ENCODE measurements around the gene PPFIA2. TPM values are rescaled to one million over a fixed set of nuclear protein-coding genes. Genes with fewer than 3 reads are reported as not detected.
"Not testable (repeated sequence)": the region's sequence is repeated elsewhere in the genome, so short reads cannot be mapped to it uniquely, and the experiment has no call there.

The PPFIA2 gene
- total RNA-seq, 5 donors from 2014 or later (not counting 1 experiment from before 2014, with no cell fraction given): not detected

- ChIA-PET CTCF (no interaction called here), POLR2A (no interaction called here)
- H3K9me3 ChIP-seq: no peaks in the 10 kb centered on the region
- H3K36me3 Mint-ChIP-seq: no peaks in the 10 kb centered on the region
- WGBS (ENCODE audit: insufficient coverage): no CpG with 5 or more reads among the region's 1 CpG
- H3K4me1 ChIP-seq (ENCODE audit: control insufficient read depth in 1 of 2, extremely low read depth in 1 of 2, insufficient read depth in 2 of 2, low read length in 2 of 2): no peaks in the 10 kb centered on the region
- no peak overlapping the region for H3K27ac ChIP-seq (ENCODE audit: low read length)
- no peaks in the 10 kb centered on the region for H3K36me3 ChIP-seq (ENCODE audit: control insufficient read depth in 2 of 2, extremely low read depth in 1 of 2, insufficient read depth in 1 of 2, low read length in 1 of 2)
- no peak overlapping the region for H3K27ac Mint-ChIP-seq
- no peaks in the 10 kb centered on the region for H3K9me3 Mint-ChIP-seq
- DNase-seq (no peak), ATAC-seq (replicated peaks in 1 of 4) (no peak)
- peaks cover 0 to 3% of the 10 kb centered on the region in 2 donors for H3K27me3 Mint-ChIP-seq
- H3K4me1 Mint-ChIP-seq: no peaks in the 10 kb centered on the region
- H3K4me3 Mint-ChIP-seq: no peak overlapping the region
- H3K27me3 ChIP-seq (replicated peaks in 1 of 2; ENCODE audit: control insufficient read depth in 2 of 2, extremely low read depth in 1 of 2, insufficient read depth in 2 of 2, low read length in 1 of 2): no peaks in the 10 kb centered on the region
- no peak overlapping the region for H3K4me3 ChIP-seq (ENCODE audit: control insufficient read depth in 1 of 2, extremely low read depth in 1 of 2, low read length in 1 of 2)
Measured at GRCh38 chr12:81683881-81684280, 75.3 kb downstream of the PPFIA2 start.

GRCh38 chr12:81679614-81680013 is 79.5 kb downstream of the PPFIA2 start:
- DNase-seq: no peak
- H3K9me3 ChIP-seq: no peaks in the 10 kb centered on the region
- WGBS (ENCODE audit: insufficient coverage): 100% methylated on average over 1 of the region's 2 CpGs
- ChIA-PET CTCF (no interaction called here), POLR2A (no interaction called here)
- no peak for ATAC-seq (replicated peaks in 1 of 4)
- no peak overlapping the region for H3K4me3 ChIP-seq (ENCODE audit: control insufficient read depth in 1 of 2, extremely low read depth in 1 of 2, low read length in 1 of 2)
- H3K27me3 ChIP-seq (replicated peaks in 1 of 2; ENCODE audit: control insufficient read depth in 2 of 2, extremely low read depth in 1 of 2, insufficient read depth in 2 of 2, low read length in 1 of 2): no peaks in the 10 kb centered on the region
- H3K36me3 ChIP-seq (ENCODE audit: control insufficient read depth in 2 of 2, extremely low read depth in 1 of 2, insufficient read depth in 1 of 2, low read length in 1 of 2): no peaks in the 10 kb centered on the region
- Mint-ChIP-seq H3K4me1 (no peaks in the 10 kb centered on the region), H3K4me3 (no peak overlapping the region), H3K27me3 (peaks cover 0 to 3% of the 10 kb centered on the region in 2 donors), H3K9me3 (no peaks in the 10 kb centered on the region), H3K36me3 (no peaks in the 10 kb centered on the region), H3K27ac (no peak overlapping the region)
- no peaks in the 10 kb centered on the region for H3K4me1 ChIP-seq (ENCODE audit: control insufficient read depth in 1 of 2, extremely low read depth in 1 of 2, insufficient read depth in 2 of 2, low read length in 2 of 2)
- H3K27ac ChIP-seq (ENCODE audit: low read length): no peak overlapping the region

DNA sequence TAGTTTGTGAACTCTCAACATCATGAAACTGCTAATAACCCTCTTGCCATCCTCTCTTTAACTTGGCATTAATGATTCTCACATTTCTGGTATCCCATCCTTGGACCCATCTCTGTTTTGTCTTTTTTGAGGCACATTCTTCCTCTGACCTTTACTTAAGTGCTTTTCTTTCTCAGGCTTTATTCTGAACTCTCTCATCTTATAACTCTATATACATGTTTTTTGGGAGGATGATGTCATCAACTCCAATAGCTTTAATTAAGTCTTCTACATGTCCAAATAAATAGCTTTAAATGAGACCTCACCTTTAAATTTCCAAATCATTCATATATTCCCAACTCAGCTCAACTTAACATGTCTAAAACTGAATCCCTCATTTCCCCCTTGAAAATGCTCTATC is 88.4 kb downstream of the PPFIA2 start:
- no peaks in the 10 kb centered on the region for H3K9me3 Mint-ChIP-seq
- no peaks in the 10 kb centered on the region for H3K36me3 Mint-ChIP-seq
- H3K27ac ChIP-seq (ENCODE audit: low read length): no peak overlapping the region
- DNase-seq (no peak), ATAC-seq (replicated peaks in 1 of 4) (no peak)
- no peak overlapping the region for H3K4me3 ChIP-seq (ENCODE audit: control insufficient read depth in 1 of 2, extremely low read depth in 1 of 2, low read length in 1 of 2)
- no peak overlapping the region for H3K4me3 Mint-ChIP-seq
- H3K27ac Mint-ChIP-seq: no peak overlapping the region
- H3K4me1 ChIP-seq (ENCODE audit: control insufficient read depth in 1 of 2, extremely low read depth in 1 of 2, insufficient read depth in 2 of 2, low read length in 2 of 2): no peaks in the 10 kb centered on the region
- H3K9me3 ChIP-seq: no peaks in the 10 kb centered on the region
- no peaks in the 10 kb centered on the region for H3K27me3 ChIP-seq (replicated peaks in 1 of 2; ENCODE audit: control insufficient read depth in 2 of 2, extremely low read depth in 1 of 2, insufficient read depth in 2 of 2, low read length in 1 of 2)
- H3K4me1 Mint-ChIP-seq: no peaks in the 10 kb centered on the region
- no peaks in the 10 kb centered on the region for H3K27me3 Mint-ChIP-seq
- no peaks in the 10 kb centered on the region for H3K36me3 ChIP-seq (ENCODE audit: control insufficient read depth in 2 of 2, extremely low read depth in 1 of 2, insufficient read depth in 1 of 2, low read length in 1 of 2)
- ChIA-PET POLR2A (interaction anchor here in 1 of 2 donors (0.5 kb wide), 1 partner anchor 19 kb away, joined by 3 read pairs; no protein-coding TSS in a partner anchor), CTCF (no interaction called here)

DNA sequence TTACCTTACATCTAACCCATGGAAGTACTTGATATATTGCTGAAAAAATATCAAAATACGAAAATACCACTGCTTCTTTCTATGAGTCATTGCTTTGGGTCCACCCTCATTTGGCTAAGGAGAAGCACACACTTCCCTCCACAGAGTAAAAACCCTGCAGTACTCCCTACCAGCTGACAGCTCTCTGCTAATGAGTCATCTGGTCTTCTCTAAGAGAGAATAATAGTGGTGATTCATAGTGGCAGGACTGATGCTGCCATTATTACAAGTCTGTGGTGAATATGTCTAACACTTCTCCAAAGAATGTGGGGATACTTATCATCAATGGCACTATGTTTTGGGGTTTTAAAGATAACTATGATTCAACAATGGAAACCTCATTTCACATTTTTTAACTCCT is 90.7 kb downstream of the PPFIA2 start:
- Mint-ChIP-seq H3K27ac (no peak overlapping the region), H3K27me3 (no peaks in the 10 kb centered on the region), H3K36me3 (no peaks in the 10 kb centered on the region), H3K4me1 (no peaks in the 10 kb centered on the region), H3K4me3 (no peak overlapping the region), H3K9me3 (peaks cover 0 to 1% (median 0%) of the 10 kb centered on the region in 3 donors)
- ChIA-PET CTCF (no interaction called here), POLR2A (no interaction called here)
- peak in 2 of 4 experiments; percentile 29 to 49 for ATAC-seq (replicated peaks in 1 of 4)
- no peaks in the 10 kb centered on the region for H3K4me1 ChIP-seq (ENCODE audit: control insufficient read depth in 1 of 2, extremely low read depth in 1 of 2, insufficient read depth in 2 of 2, low read length in 2 of 2)
- no CpG with 5 or more reads among the region's 1 CpG for WGBS (ENCODE audit: insufficient coverage)
- H3K4me3 ChIP-seq (ENCODE audit: control insufficient read depth in 1 of 2, extremely low read depth in 1 of 2, low read length in 1 of 2): no peak overlapping the region
- H3K27ac ChIP-seq (ENCODE audit: low read length): no peak overlapping the region
- H3K9me3 ChIP-seq: no peaks in the 10 kb centered on the region
- no peaks in the 10 kb centered on the region for H3K36me3 ChIP-seq (ENCODE audit: control insufficient read depth in 2 of 2, extremely low read depth in 1 of 2, insufficient read depth in 1 of 2, low read length in 1 of 2)
- no peaks in the 10 kb centered on the region for H3K27me3 ChIP-seq (replicated peaks in 1 of 2; ENCODE audit: control insufficient read depth in 2 of 2, extremely low read depth in 1 of 2, insufficient read depth in 2 of 2, low read length in 1 of 2)
- DNase-seq: no peak

GRCh38 chr12:81659310-81659709 is 99.8 kb downstream of the PPFIA2 start:
- H3K9me3 Mint-ChIP-seq; H3K27me3 ChIP-seq (replicated peaks in 1 of 2; ENCODE audit: control insufficient read depth in 2 of 2, extremely low read depth in 1 of 2, insufficient read depth in 2 of 2, low read length in 1 of 2); CTCF ChIA-PET; ATAC-seq (replicated peaks in 1 of 4); H3K4me1 Mint-ChIP-seq; H3K9me3 ChIP-seq; H3K27me3 Mint-ChIP-seq; POLR2A ChIA-PET; DNase-seq; H3K4me1 ChIP-seq (ENCODE audit: control insufficient read depth in 1 of 2, extremely low read depth in 1 of 2, insufficient read depth in 2 of 2, low read length in 2 of 2); H3K27ac Mint-ChIP-seq; H3K4me3 ChIP-seq (ENCODE audit: control insufficient read depth in 1 of 2, extremely low read depth in 1 of 2, low read length in 1 of 2); H3K4me3 Mint-ChIP-seq; H3K36me3 Mint-ChIP-seq; H3K36me3 ChIP-seq (ENCODE audit: control insufficient read depth in 2 of 2, extremely low read depth in 1 of 2, insufficient read depth in 1 of 2, low read length in 1 of 2); H3K27ac ChIP-seq (ENCODE audit: low read length): not testable (repeated sequence)
- 95% methylated on average over 4 of the region's 6 CpGs for WGBS (ENCODE audit: insufficient coverage)

- no peak overlapping the region for H3K27ac ChIP-seq (ENCODE audit: low read length)
- H3K4me1 Mint-ChIP-seq: no peaks in the 10 kb centered on the region
- no CpG with 5 or more reads among the region's 1 CpG for WGBS (ENCODE audit: insufficient coverage)
- no peaks in the 10 kb centered on the region for H3K9me3 ChIP-seq
- ATAC-seq (replicated peaks in 1 of 4) (peak in 1 of 4 experiments; percentile 59), DNase-seq (peak in 1 of 35 experiments; percentile 61)
- no peaks in the 10 kb centered on the region for H3K36me3 ChIP-seq (ENCODE audit: control insufficient read depth in 2 of 2, extremely low read depth in 1 of 2, insufficient read depth in 1 of 2, low read length in 1 of 2)
- no peaks in the 10 kb centered on the region for H3K4me1 ChIP-seq (ENCODE audit: control insufficient read depth in 1 of 2, extremely low read depth in 1 of 2, insufficient read depth in 2 of 2, low read length in 2 of 2)
- H3K27ac Mint-ChIP-seq: no peak overlapping the region
- no peaks in the 10 kb centered on the region for H3K9me3 Mint-ChIP-seq
- peaks cover 0 to 3% of the 10 kb centered on the region in 2 donors for H3K27me3 Mint-ChIP-seq
- ChIA-PET CTCF (interaction anchor here (0.6 to 3.3 kb wide), 8 partner anchors 20 to 730 kb away, joined by 3 to 44 read pairs (median 4); partner anchors contain the start of genes CCDC59 (in 1 of the 2) and METTL25 (in 1 of the 2)), POLR2A (no interaction called here)
- H3K27me3 ChIP-seq (replicated peaks in 1 of 2; ENCODE audit: control insufficient read depth in 2 of 2, extremely low read depth in 1 of 2, insufficient read depth in 2 of 2, low read length in 1 of 2): peaks cover 0 to 3% of the 10 kb centered on the region in 2 experiments
- no peak overlapping the region for H3K4me3 Mint-ChIP-seq
- no peak overlapping the region for H3K4me3 ChIP-seq (ENCODE audit: control insufficient read depth in 1 of 2, extremely low read depth in 1 of 2, low read length in 1 of 2)
- H3K36me3 Mint-ChIP-seq: no peaks in the 10 kb centered on the region
Measured at GRCh38 chr12:81644503-81644902, 114.6 kb downstream of the PPFIA2 start.

- Mint-ChIP-seq H3K4me3 (no peak overlapping the region), H3K9me3 (no peaks in the 10 kb centered on the region), H3K27ac (no peak overlapping the region), H3K27me3 (no peaks in the 10 kb centered on the region), H3K4me1 (no peaks in the 10 kb centered on the region), H3K36me3 (no peaks in the 10 kb centered on the region)
- Histone ChIP-seq H3K27ac (ENCODE audit: low read length) (no peak overlapping the region), H3K36me3 (ENCODE audit: control insufficient read depth in 2 of 2, extremely low read depth in 1 of 2, insufficient read depth in 1 of 2, low read length in 1 of 2) (no peaks in the 10 kb centered on the region), H3K4me3 (ENCODE audit: control insufficient read depth in 1 of 2, extremely low read depth in 1 of 2, low read length in 1 of 2) (no peak overlapping the region), H3K27me3 (replicated peaks in 1 of 2; ENCODE audit: control insufficient read depth in 2 of 2, extremely low read depth in 1 of 2, insufficient read depth in 2 of 2, low read length in 1 of 2) (peaks cover 0 to 3% of the 10 kb centered on the region in 2 experiments), H3K4me1 (ENCODE audit: control insufficient read depth in 1 of 2, extremely low read depth in 1 of 2, insufficient read depth in 2 of 2, low read length in 2 of 2) (no peaks in the 10 kb centered on the region), H3K9me3 (no peaks in the 10 kb centered on the region)
- ATAC-seq (replicated peaks in 1 of 4): no peak
- WGBS (ENCODE audit: insufficient coverage): no CpG with 5 or more reads among the region's 1 CpG
- DNase-seq: no peak
- ChIA-PET POLR2A (no interaction called here), CTCF (no interaction called here)
Measured at GRCh38 chr12:81639196-81639595, 120.0 kb downstream of the PPFIA2 start.
